ENCODE results near the gene ANKRD30B.
"Not testable (repeated sequence)": the region's sequence is repeated elsewhere in the genome, so short reads cannot be mapped to it uniquely, and the experiment has no call there.

GRCh38 chr18:14701286-14702040 lies 46.5 kb upstream of the ANKRD30B start:
- TF ChIP-seq POLR2A, CTCF (IDR thresholded peaks at IDR 0.05): not testable (repeated sequence)

All from thyroid gland (tissue), 4 donors.